CD4-positive, alpha-beta T cell treated with Interleukin-4 for 4 hours (primary cell): ENCODE results near the gene SUCO.

Experiments
- DNase-seq: peaks from one replicate; pipeline ENCODE4 v3.0.0-alpha.2; 2020

The SUCO gene

DNA sequence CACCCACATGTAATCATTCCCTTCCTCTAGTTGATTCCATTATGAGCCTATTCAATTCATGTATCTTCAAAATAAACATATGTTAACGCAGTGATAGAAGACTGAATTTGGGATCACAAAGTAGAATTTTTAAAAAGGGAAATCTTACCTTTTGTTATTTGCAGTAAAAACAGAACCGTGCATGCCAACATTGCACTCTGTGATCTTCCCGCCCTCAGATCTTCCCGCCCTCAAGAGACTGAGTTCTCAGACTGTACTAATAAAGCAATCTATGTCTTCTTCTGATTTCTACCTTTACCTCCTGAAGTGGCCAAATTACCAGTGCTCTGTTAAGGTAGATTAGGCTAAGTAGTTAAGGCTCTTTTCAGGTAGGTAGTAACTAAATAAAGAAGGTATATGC, 3.6 kb upstream of the SUCO start:
- no peak for DNase-seq

DNA sequence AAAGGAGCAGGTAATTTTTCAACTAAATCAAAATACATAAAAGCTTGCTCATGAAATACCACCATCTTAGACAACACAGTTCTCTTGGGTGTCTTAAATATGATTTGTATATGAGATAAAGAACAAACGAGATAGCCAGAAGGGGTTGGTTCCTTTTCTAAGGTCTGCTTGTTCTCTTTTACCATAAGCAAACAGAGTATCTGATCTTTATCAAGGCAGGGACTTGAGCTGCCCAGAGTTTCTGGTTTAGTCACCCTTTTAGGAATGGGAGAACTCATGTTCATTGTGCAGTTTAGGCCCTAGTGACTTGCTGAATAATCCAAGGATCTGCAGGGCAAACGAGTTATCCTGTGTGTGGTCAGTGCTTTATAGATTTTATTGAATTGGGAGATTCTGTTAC, 3.0 kb upstream of the SUCO start:
- no peak for DNase-seq

GRCh38 chr1:172531412-172532182, 1.4 kb upstream of the SUCO start:
- no peak for DNase-seq

DNA sequence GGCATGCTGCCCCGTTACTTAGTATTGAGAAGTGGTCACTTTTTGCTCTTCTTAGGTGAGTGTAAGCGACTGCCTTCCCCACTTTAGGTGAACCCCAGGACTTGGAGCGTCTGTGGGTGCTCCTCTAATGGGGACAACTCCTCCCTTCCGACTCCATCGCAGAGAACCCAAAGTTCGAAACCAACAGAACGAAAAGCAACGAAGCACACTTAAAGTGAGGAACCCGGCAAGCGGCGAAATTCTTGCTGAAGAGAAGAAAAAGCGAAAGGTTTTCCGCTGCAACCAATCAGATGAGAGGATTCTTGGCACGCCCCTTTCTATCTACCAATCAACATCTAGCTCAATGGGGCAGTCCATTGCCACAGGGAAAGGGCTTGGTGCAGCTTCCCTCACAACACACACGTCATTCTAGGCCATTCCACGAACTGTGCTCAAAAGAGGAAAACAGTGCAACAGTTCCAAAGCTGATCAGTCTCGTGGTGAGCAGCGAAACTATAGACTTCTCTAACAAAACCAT, 709 bp upstream of the SUCO start:
- peak; percentile 98 for DNase-seq

- DNase-seq = peak; percentile 39
Observed at GRCh38 chr1:172533513-172534151, 682 bp downstream of the SUCO start.

DNA sequence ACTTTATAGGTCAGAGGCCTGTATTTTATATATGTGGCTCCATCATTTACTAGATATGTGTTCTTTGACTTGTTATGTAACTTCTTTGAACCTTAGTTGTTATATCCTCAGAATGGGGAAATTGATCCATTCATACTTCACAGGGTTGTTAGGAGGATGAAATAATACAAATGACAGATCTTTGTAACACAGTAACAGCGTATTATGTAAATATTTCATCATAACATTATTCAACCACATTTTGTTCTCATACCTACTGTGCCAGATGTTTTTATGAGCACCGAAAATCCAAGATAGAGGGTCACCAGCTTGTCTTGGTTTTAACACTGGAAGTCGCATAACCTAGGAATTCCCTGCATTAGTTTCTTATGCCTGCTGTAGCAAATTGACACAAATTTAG, 3.3 kb downstream of the SUCO start:
- DNase-seq = no peak

- DNase-seq = no peak
Observed at GRCh38 chr1:172537366-172537765, 4.4 kb downstream of the SUCO start.

- no peak for DNase-seq
Observed at GRCh38 chr1:172537827-172538391, 5.0 kb downstream of the SUCO start.

DNA sequence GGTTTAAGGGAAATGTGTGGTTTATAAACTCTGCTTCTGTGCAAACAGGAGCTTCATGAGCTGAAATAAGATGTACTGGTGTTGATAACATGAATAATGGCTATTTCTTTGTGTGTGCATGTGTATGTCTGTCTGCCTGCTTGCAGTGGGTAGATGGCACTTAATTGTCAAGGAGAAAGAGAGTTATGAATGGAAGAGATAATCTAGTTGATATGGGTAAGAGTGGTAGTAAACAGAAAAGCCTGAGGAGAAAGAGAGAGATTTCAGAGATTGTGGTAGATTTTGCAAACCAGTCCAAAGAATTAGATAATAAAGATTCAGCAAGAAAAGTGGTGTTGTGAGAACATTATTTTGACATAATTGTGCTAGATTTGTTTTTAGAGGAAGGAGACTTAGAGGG, 7.7 kb downstream of the SUCO start:
- DNase-seq = no peak

DNA sequence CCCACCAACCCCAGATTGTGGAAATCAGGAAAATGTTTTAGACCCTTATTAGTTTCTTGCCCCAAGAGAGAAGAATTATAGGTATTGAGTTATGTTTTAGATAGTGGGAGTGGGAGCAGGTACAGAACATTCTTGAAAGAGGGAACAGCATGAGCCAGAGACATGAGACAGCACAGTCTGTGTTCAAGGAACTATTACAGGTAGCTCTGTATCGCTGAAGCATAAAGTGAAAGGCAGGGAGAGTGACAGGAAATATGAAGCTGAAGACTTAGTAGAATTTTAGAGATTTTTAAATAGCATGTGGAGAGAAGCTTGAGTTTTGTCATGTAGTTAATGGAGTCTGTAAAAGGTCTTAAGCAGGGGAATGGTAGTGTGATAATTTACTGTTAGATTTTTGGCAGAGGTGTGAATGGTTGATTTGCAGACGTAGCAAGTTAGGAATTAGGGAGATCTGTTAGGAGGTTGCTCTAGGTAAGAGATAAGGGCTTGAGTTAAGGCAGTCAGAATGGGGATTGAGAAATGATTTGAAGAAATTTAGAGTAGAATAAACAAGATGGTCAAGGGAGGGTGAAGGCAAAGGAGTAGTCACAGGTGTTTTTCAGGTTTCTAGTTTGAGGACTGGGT, 11.6 kb downstream of the SUCO start:
- DNase-seq = no peak

GRCh38 chr1:172545396-172546004, 12.6 kb downstream of the SUCO start:
- DNase-seq = no peak

GRCh38 chr1:172547071-172547470, 14.1 kb downstream of the SUCO start:
- DNase-seq = no peak

DNA sequence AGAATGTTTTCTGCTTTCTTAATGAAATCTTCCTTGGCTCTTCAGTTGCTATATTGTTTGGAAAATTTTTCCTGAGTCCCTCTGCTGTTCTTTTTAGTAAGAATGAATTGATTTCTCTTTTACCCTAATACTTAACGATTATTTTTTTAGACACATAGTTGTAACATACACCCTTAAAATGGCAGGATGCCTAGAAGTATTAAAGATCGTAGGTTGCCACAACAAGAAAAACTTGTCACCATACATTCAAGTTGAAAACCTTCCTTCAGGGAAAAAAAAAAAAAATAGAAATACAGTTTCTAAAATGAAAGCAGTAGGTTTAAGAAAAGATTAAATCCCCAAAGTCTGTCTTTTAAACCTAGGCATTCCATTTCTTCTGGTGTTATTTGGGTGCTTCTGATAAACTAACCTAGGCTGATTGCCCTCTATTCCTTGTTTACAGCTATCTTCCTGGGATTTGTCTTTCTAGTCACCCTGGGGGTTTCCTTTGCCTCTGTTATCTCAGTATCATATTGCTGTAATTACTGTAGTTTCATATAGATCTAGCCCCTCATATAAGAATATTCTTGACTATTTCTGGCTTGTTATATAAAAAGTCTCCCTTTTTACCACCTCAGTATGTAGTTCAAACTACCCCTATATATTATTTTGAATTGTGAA, 16.8 kb downstream of the SUCO start:
- no peak for DNase-seq

GRCh38 chr1:172551279-172551678, 18.3 kb downstream of the SUCO start:
- DNase-seq = no peak

- no peak for DNase-seq
Observed at GRCh38 chr1:172554915-172555314, 22.0 kb downstream of the SUCO start.

GRCh38 chr1:172556461-172556860, 23.5 kb downstream of the SUCO start:
- no peak for DNase-seq

DNA sequence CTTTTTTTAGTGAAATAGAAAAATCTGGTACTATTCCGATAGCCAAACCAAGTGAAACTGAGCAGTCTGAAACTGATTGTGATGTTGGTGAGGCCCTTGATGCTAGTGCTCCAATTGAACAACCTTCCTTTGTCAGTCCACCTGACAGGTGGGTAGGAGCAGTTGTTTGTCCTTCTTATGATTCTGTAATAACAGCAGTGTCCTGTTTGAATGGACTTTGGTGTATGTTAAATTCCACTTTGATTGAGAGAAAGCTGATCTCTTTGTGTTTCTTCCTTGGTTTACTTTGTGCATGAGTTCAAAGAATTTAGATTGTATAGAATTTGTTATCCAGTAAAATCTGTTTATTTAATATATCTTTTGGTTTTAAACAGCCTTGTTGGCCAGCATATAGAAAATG, 24.3 kb downstream of the SUCO start:
- DNase-seq = no peak

DNA sequence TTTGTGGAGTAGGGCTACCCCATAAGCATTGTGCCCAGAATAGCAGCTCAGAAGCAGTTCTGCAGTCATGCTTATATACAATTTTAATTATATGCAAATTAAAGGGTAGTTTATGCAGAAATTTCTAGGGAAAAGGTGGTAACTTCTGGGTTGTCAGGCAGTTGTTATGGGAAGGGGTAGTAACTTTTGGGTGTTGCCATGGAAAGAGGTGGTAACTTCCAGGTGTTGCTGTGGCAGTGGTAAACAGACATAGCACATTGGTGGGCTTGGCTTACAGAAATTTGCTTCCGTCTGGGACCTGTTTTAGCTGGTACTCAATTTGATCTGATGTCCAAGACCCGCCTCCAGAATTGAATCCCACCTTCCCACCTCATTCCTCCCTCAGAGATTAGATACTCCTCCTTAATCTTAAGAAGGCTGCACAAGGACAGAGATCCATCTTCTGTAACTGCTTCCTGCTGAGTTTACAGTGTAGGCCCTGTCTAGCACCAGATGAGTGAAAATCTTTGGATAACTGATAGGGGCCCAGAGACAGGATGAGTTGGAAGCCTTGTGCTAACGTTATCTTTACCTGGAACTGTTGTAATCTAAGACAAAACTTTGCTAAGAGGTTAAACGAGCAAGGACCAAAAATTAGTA, 26.7 kb downstream of the SUCO start:
- DNase-seq = no peak

- no peak for DNase-seq
Observed at GRCh38 chr1:172561252-172561651, 28.3 kb downstream of the SUCO start.

DNA sequence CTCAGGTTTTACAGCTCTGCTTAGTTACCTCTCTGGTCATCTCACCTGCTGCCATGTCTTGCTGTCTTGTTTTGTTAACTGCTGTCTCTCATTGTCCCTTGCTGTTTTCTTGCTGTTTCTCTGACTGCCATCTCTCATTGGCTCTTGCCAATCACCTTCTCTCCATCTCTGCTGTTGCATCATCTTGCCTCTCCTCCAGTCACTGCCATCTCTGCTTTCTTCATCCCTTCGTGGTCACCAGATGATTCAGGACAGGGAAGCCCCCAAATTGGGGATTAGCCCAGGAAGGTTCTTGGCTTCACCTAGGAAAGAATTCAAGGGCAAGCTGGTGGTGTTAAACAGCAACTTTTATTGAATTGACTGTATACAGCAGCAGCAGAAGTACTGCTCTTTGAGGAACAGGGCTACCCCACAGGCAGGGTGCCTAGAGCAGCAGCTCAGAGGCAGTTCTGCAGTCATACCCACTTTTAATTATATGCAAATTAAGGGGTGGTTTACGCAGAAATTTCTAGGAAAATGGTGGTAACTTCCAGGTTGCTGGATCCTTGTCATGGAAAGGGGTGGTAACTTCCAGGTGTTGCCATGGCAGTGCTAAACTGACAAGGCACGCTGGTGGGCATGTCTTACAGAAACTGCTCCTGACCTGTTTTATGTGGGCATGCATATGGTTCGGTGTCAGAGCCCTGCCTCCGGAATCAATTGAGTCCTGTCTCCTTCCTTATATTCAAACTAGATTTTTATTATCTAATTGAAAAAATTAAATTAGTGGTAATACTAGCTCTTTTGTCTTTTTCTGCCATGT, 33.4 kb downstream of the SUCO start:
- no peak for DNase-seq

- DNase-seq = no peak
Observed at GRCh38 chr1:172567720-172568119, 34.8 kb downstream of the SUCO start.
